Left ventricle myocardium inferior (tissue), 1 donor: Measurements from ENCODE around the gene SORL1-AS1.
"Not testable (repeated sequence)": the region's sequence is repeated elsewhere in the genome, so short reads cannot be mapped to it uniquely, and the experiment has no call there.

Experiments
- DNase-seq: peaks from one replicate; pipeline ENCODE4 v3.0.0-alpha.2; 2020
- H3K27ac ChIP-seq: fragments of 200-600 bp; replicated peaks from 2 replicates; pipeline ENCODE4 v1.8.0; 2021
- H3K27me3 ChIP-seq: fragments of 200-600 bp; 2 replicates; pipeline ENCODE4 v1.8.0; 2021; ENCODE audit warnings: low read depth
- H3K36me3 ChIP-seq: fragments of 200-600 bp; 2 replicates; pipeline ENCODE4 v1.8.0; 2021
- H3K4me1 ChIP-seq: fragments of 200-600 bp; 2 replicates; pipeline ENCODE4 v1.8.0; 2021
- H3K4me3 ChIP-seq: fragments of 200-600 bp; 2 replicates; pipeline ENCODE4 v1.8.0; 2021; ENCODE audit warnings: mild to moderate bottlenecking, moderate library complexity
- H3K9me3 ChIP-seq: fragments of 200-600 bp; replicated peaks from 2 replicates; pipeline ENCODE4 v1.8.0; 2021
- intact Hi-C: fragments of 100-400 bp; cut with micrococcal nuclease; formaldehyde crosslinking; loops from one replicate; pipeline ENCODE4 v1.11.0; 2022
- TF ChIP-seq, protein P1 (sequence below): fragments of 200-600 bp; IDR thresholded peaks from 2 replicates; pipeline ENCODE4 v1.8.0; 2021; ENCODE audit warnings: antibody characterized with exemption, mild to moderate bottlenecking, borderline replicate concordance
- donor health status: DM: no; HTN: yes; CAD: no; lungs with severe emphysema.

The SORL1-AS1 gene

DNA sequence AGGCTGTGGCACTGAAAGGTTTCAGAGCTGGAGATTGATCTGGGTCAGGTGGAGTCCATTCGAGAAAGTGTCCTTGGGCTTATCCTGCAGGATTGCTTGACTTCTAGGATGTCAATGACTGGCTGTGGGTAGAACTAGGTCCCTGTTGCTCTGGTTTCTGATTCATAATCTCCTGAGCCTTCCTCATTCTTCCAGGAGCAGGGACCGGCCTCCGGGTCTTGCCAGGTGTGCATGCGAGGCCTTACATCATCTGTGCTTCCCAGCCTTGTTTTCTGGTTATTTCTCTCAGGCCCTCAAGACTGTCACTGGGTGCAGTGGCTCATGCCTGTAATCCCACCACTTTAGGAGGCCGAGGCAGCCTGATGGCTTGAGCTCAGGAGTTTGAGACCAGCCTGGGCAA, 33.3 kb upstream of the SORL1-AS1 start:
- TF ChIP-seq, protein P1, sequence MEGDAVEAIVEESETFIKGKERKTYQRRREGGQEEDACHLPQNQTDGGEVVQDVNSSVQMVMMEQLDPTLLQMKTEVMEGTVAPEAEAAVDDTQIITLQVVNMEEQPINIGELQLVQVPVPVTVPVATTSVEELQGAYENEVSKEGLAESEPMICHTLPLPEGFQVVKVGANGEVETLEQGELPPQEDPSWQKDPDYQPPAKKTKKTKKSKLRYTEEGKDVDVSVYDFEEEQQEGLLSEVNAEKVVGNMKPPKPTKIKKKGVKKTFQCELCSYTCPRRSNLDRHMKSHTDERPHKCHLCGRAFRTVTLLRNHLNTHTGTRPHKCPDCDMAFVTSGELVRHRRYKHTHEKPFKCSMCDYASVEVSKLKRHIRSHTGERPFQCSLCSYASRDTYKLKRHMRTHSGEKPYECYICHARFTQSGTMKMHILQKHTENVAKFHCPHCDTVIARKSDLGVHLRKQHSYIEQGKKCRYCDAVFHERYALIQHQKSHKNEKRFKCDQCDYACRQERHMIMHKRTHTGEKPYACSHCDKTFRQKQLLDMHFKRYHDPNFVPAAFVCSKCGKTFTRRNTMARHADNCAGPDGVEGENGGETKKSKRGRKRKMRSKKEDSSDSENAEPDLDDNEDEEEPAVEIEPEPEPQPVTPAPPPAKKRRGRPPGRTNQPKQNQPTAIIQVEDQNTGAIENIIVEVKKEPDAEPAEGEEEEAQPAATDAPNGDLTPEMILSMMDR, result no peak

GRCh38 chr11:121485216-121485615, 32.4 kb upstream of the SORL1-AS1 start:
- no peaks in the 10 kb centered on the region for H3K9me3 ChIP-seq
- H3K4me3 ChIP-seq, result no peak overlapping the region
- H3K27ac ChIP-seq, result no peak overlapping the region
- no peak for DNase-seq
- H3K4me1 ChIP-seq, result peaks cover 6% of the 10 kb centered on the region
- H3K36me3 ChIP-seq, result no peaks in the 10 kb centered on the region
- TF ChIP-seq, protein P1, result no peak
- no peaks in the 10 kb centered on the region for H3K27me3 ChIP-seq
- intact Hi-C loops, result no loop called here

More for the DNA sequence above, 33.3 kb upstream of the SORL1-AS1 start:
- no peak for DNase-seq
- Histone ChIP-seq H3K36me3 (no peaks in the 10 kb centered on the region), H3K9me3 (no peaks in the 10 kb centered on the region), H3K4me3 (no peak overlapping the region), H3K4me1 (peaks cover 6% of the 10 kb centered on the region), H3K27me3 (no peaks in the 10 kb centered on the region), H3K27ac (no peak overlapping the region)
- intact Hi-C loops, result no loop called here

- intact Hi-C loops, result no loop called here
Measured at GRCh38 chr11:121483805-121484480, 31.2 kb upstream of the SORL1-AS1 start.

DNA sequence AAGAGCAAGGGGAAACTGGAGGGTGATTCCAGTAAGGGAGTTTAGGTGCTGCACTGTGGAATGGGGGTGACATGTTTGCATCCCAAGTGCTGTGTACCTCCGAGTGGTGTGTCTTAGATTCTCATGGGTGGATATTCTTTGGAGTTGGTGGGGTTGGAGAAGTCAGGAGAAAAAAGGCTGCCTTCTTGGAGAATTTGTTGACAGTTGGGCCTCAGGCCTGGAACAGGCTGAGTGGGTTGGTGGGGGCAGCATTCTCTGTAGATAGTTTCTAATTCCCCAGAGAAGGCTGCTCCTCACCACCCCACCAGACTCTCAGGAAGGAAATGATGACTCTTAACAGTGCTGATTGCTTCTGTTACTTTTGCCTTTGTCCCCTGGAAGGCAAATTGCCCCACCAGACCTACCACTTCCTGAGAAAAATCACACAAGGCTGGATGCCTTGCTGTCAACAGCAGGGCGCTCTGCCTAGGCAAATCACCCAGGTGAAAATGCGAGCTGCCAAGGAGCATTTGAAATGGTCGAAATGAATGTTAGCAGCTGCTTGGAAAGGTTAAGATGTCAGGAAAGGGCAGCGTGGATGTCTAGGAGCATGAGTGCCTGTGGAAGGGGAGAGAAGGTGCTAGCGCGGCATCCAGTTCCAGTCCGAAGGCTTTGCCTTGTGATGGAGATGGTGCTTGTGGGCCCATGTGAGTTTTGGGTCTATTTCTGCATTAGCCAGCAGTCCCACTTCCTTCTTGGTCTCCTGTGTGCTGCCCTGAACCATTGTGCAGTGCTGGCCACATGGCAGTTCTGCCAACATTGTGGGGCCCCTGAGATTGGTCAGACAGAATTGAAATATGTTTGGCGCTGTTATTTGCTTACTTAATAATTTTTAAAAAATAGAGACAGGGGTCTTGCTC, 29.7 kb upstream of the SORL1-AS1 start:
- H3K4me3 ChIP-seq, result no peak overlapping the region
- intact Hi-C loops, result no loop called here
- no peak overlapping the region for H3K27ac ChIP-seq
- no peaks in the 10 kb centered on the region for H3K27me3 ChIP-seq
- no peaks in the 10 kb centered on the region for H3K4me1 ChIP-seq
- H3K36me3 ChIP-seq, result no peaks in the 10 kb centered on the region
- DNase-seq, result no peak
- H3K9me3 ChIP-seq, result no peaks in the 10 kb centered on the region
- TF ChIP-seq, protein P1, result no peak

More at GRCh38 chr11:121483805-121484480, 31.2 kb upstream of the SORL1-AS1 start:
- no peaks in the 10 kb centered on the region for H3K9me3 ChIP-seq
- DNase-seq, result no peak
- no peaks in the 10 kb centered on the region for H3K36me3 ChIP-seq
- TF ChIP-seq, protein P1, result no peak
- no peaks in the 10 kb centered on the region for H3K27me3 ChIP-seq
- H3K27ac ChIP-seq, result no peak overlapping the region
- H3K4me3 ChIP-seq, result no peak overlapping the region
- peaks cover 6% of the 10 kb centered on the region for H3K4me1 ChIP-seq

GRCh38 chr11:121481484-121482230, 28.9 kb upstream of the SORL1-AS1 start:
- intact Hi-C loops, H3K4me3 ChIP-seq, H3K9me3 ChIP-seq, H3K27ac ChIP-seq, H3K4me1 ChIP-seq, H3K27me3 ChIP-seq, H3K36me3 ChIP-seq, DNase-seq: not testable (repeated sequence)
